ENCODE measurements around the gene TSPAN13.

The TSPAN13 gene

GRCh38 chr7:16753102-16753931, at the start of gene TSPAN13:
TSPAN13 (plus strand) TSS chr7:16753755; CDS start chr7:16753968, 213 bp downstream.
- Histone ChIP-seq H3K4me3 (peak within 1 kb of the TSS; percentile 73), H3K27me3 (ENCODE audit: low read depth) (no peaks in the 10 kb centered on the region), H3K9me3 (no peaks in the 10 kb centered on the region), H3K4me1 (peaks cover 27% of the 10 kb centered on the region), H3K36me3 (replicated peaks) (no peaks in the 10 kb centered on the region)
- in situ Hi-C loops (cut with MboI; ENCODE audit: low sequenced_read_pairs): no loop called here
- peak; percentile 87 to 96 for DNase-seq (ENCODE audit: low spot score in 2 of 2)

- H3K36me3 ChIP-seq (replicated peaks): peaks cover 24% of the 10 kb centered on the region
- no peak for DNase-seq (ENCODE audit: low spot score in 2 of 2)
- H3K4me1 ChIP-seq: no peaks in the 10 kb centered on the region
- H3K4me3 ChIP-seq: no peak overlapping the region
- H3K27me3 ChIP-seq (ENCODE audit: low read depth): no peaks in the 10 kb centered on the region
- in situ Hi-C loops (cut with MboI; ENCODE audit: low sequenced_read_pairs): no loop called here
- no peaks in the 10 kb centered on the region for H3K9me3 ChIP-seq
These were observed 45.0 kb upstream of the TSPAN13 start for GRCh38 chr7:16708511-16708910.

GRCh38 chr7:16708980-16709379, 44.6 kb upstream of the TSPAN13 start:
- no peak overlapping the region for H3K4me3 ChIP-seq
- no peaks in the 10 kb centered on the region for H3K4me1 ChIP-seq
- in situ Hi-C loops (cut with MboI; ENCODE audit: low sequenced_read_pairs): no loop called here
- H3K36me3 ChIP-seq (replicated peaks): peaks cover 21% of the 10 kb centered on the region
- no peak for DNase-seq (ENCODE audit: low spot score in 2 of 2)
- H3K9me3 ChIP-seq: no peaks in the 10 kb centered on the region
- H3K27me3 ChIP-seq (ENCODE audit: low read depth): no peaks in the 10 kb centered on the region

GRCh38 chr7:16710651-16711050, 42.9 kb upstream of the TSPAN13 start:
- DNase-seq (ENCODE audit: low spot score in 2 of 2): no peak
- peaks cover 8% of the 10 kb centered on the region for H3K36me3 ChIP-seq (replicated peaks)
- in situ Hi-C loops (cut with MboI; ENCODE audit: low sequenced_read_pairs): no loop called here
- no peaks in the 10 kb centered on the region for H3K27me3 ChIP-seq (ENCODE audit: low read depth)
- H3K4me3 ChIP-seq: no peak overlapping the region
- H3K9me3 ChIP-seq: no peaks in the 10 kb centered on the region; the same call in 1 of the 2 replicates
- H3K4me1 ChIP-seq: no peaks in the 10 kb centered on the region

- H3K4me3 ChIP-seq: no peak overlapping the region
- no peaks in the 10 kb centered on the region; the same call in 1 of the 2 replicates for H3K9me3 ChIP-seq
- no peaks in the 10 kb centered on the region; the same call in 1 of the 2 replicates for H3K36me3 ChIP-seq (replicated peaks)
- H3K4me1 ChIP-seq: no peaks in the 10 kb centered on the region
- H3K27me3 ChIP-seq (ENCODE audit: low read depth): no peaks in the 10 kb centered on the region
- in situ Hi-C loops (cut with MboI; ENCODE audit: low sequenced_read_pairs): no loop called here
- DNase-seq (ENCODE audit: low spot score in 2 of 2): no peak
These were observed 41.8 kb upstream of the TSPAN13 start for GRCh38 chr7:16711730-16712129.

GRCh38 chr7:16712916-16713315, 40.6 kb upstream of the TSPAN13 start:
- Histone ChIP-seq H3K4me1 (no peaks in the 10 kb centered on the region), H3K4me3 (no peak overlapping the region), H3K36me3 (replicated peaks) (no peaks in the 10 kb centered on the region), H3K9me3 (no peaks in the 10 kb centered on the region; the same call in 1 of the 2 replicates), H3K27me3 (ENCODE audit: low read depth) (no peaks in the 10 kb centered on the region)
- no peak for DNase-seq (ENCODE audit: low spot score in 2 of 2)
- in situ Hi-C loops (cut with MboI; ENCODE audit: low sequenced_read_pairs): no loop called here

GRCh38 chr7:16715928-16716327, 37.6 kb upstream of the TSPAN13 start:
- in situ Hi-C loops (cut with MboI; ENCODE audit: low sequenced_read_pairs): no loop called here
- no peak for DNase-seq (ENCODE audit: low spot score in 2 of 2)

GRCh38 chr7:16718111-16718656, 35.4 kb upstream of the TSPAN13 start:
- in situ Hi-C loops (cut with MboI; ENCODE audit: low sequenced_read_pairs): no loop called here
- Histone ChIP-seq H3K27me3 (ENCODE audit: low read depth) (no peaks in the 10 kb centered on the region), H3K4me1 (no peaks in the 10 kb centered on the region), H3K4me3 (no peak overlapping the region), H3K9me3 (no peaks in the 10 kb centered on the region; the same call in 1 of the 2 replicates), H3K36me3 (replicated peaks) (no peaks in the 10 kb centered on the region)
- no peak for DNase-seq (ENCODE audit: low spot score in 2 of 2)

More at GRCh38 chr7:16715928-16716327, 37.6 kb upstream of the TSPAN13 start:
- Histone ChIP-seq H3K9me3 (no peaks in the 10 kb centered on the region; the same call in 1 of the 2 replicates), H3K4me3 (no peak overlapping the region), H3K27me3 (ENCODE audit: low read depth) (no peaks in the 10 kb centered on the region), H3K36me3 (replicated peaks) (no peaks in the 10 kb centered on the region), H3K4me1 (no peaks in the 10 kb centered on the region)

- no peaks in the 10 kb centered on the region for H3K4me1 ChIP-seq
- DNase-seq (ENCODE audit: low spot score in 2 of 2): no peak
- H3K36me3 ChIP-seq (replicated peaks): no peaks in the 10 kb centered on the region
These were observed 33.9 kb upstream of the TSPAN13 start for GRCh38 chr7:16719699-16720098.

GRCh38 chr7:16721541-16721940, 32.0 kb upstream of the TSPAN13 start:
- DNase-seq (ENCODE audit: low spot score in 2 of 2): no peak
- Histone ChIP-seq H3K36me3 (replicated peaks) (no peaks in the 10 kb centered on the region), H3K4me1 (peaks cover 9% of the 10 kb centered on the region; the same call in 1 of the 2 replicates), H3K9me3 (no peaks in the 10 kb centered on the region), H3K27me3 (ENCODE audit: low read depth) (no peaks in the 10 kb centered on the region), H3K4me3 (no peak overlapping the region)
- in situ Hi-C loops (cut with MboI; ENCODE audit: low sequenced_read_pairs): no loop called here

More at GRCh38 chr7:16719699-16720098, 33.9 kb upstream of the TSPAN13 start:
- Histone ChIP-seq H3K9me3 (no peaks in the 10 kb centered on the region; the same call in 1 of the 2 replicates), H3K27me3 (ENCODE audit: low read depth) (no peaks in the 10 kb centered on the region), H3K4me3 (no peak overlapping the region)
- in situ Hi-C loops (cut with MboI; ENCODE audit: low sequenced_read_pairs): no loop called here

GRCh38 chr7:16724344-16724743, 29.2 kb upstream of the TSPAN13 start:
- no peak overlapping the region for H3K4me3 ChIP-seq

GRCh38 chr7:16726189-16726588, 27.4 kb upstream of the TSPAN13 start:
- in situ Hi-C loops (cut with MboI; ENCODE audit: low sequenced_read_pairs): no loop called here
- no peaks in the 10 kb centered on the region for H3K9me3 ChIP-seq

More at GRCh38 chr7:16724344-16724743, 29.2 kb upstream of the TSPAN13 start:
- H3K36me3 ChIP-seq (replicated peaks): no peaks in the 10 kb centered on the region
- H3K9me3 ChIP-seq: no peaks in the 10 kb centered on the region
- H3K27me3 ChIP-seq (ENCODE audit: low read depth): no peaks in the 10 kb centered on the region
- peaks cover 9% of the 10 kb centered on the region; the same call in 1 of the 2 replicates for H3K4me1 ChIP-seq
- no peak for DNase-seq (ENCODE audit: low spot score in 2 of 2)
- in situ Hi-C loops (cut with MboI; ENCODE audit: low sequenced_read_pairs): no loop called here

GRCh38 chr7:16727736-16728135, 25.8 kb upstream of the TSPAN13 start:
- no peak overlapping the region for H3K4me3 ChIP-seq
- no peaks in the 10 kb centered on the region for H3K36me3 ChIP-seq (replicated peaks)
- no peaks in the 10 kb centered on the region for H3K27me3 ChIP-seq (ENCODE audit: low read depth)
- peaks cover 9% of the 10 kb centered on the region; the same call in 1 of the 2 replicates for H3K4me1 ChIP-seq
- in situ Hi-C loops (cut with MboI; ENCODE audit: low sequenced_read_pairs): no loop called here
- H3K9me3 ChIP-seq: no peaks in the 10 kb centered on the region
- DNase-seq (ENCODE audit: low spot score in 2 of 2): no peak

More at GRCh38 chr7:16726189-16726588, 27.4 kb upstream of the TSPAN13 start:
- no peak for DNase-seq (ENCODE audit: low spot score in 2 of 2)
- no peak overlapping the region for H3K4me3 ChIP-seq
- peaks cover 9% of the 10 kb centered on the region; the same call in 1 of the 2 replicates for H3K4me1 ChIP-seq
- H3K36me3 ChIP-seq (replicated peaks): no peaks in the 10 kb centered on the region
- no peaks in the 10 kb centered on the region for H3K27me3 ChIP-seq (ENCODE audit: low read depth)

GRCh38 chr7:16728811-16729210, 24.7 kb upstream of the TSPAN13 start:
- DNase-seq (ENCODE audit: low spot score in 2 of 2): no peak
- no peaks in the 10 kb centered on the region for H3K27me3 ChIP-seq (ENCODE audit: low read depth)
- no peaks in the 10 kb centered on the region for H3K36me3 ChIP-seq (replicated peaks)
- in situ Hi-C loops (cut with MboI; ENCODE audit: low sequenced_read_pairs): no loop called here
- peaks cover 9% of the 10 kb centered on the region; the same call in 1 of the 2 replicates for H3K4me1 ChIP-seq
- H3K9me3 ChIP-seq: no peaks in the 10 kb centered on the region
- no peak overlapping the region for H3K4me3 ChIP-seq

Data from HAP-1 (cell line).